DMS153 (cell line): ENCODE results near the gene CLDN9.
A peak's percentile ranks its signal among the peaks of the same experiment; 100 is the strongest.

Source experiments
- DNase-seq: peaks from one replicate; lab custom pipeline; 2025; lab: John Stamatoyannopoulos, UW

Gene CLDN9

DNA sequence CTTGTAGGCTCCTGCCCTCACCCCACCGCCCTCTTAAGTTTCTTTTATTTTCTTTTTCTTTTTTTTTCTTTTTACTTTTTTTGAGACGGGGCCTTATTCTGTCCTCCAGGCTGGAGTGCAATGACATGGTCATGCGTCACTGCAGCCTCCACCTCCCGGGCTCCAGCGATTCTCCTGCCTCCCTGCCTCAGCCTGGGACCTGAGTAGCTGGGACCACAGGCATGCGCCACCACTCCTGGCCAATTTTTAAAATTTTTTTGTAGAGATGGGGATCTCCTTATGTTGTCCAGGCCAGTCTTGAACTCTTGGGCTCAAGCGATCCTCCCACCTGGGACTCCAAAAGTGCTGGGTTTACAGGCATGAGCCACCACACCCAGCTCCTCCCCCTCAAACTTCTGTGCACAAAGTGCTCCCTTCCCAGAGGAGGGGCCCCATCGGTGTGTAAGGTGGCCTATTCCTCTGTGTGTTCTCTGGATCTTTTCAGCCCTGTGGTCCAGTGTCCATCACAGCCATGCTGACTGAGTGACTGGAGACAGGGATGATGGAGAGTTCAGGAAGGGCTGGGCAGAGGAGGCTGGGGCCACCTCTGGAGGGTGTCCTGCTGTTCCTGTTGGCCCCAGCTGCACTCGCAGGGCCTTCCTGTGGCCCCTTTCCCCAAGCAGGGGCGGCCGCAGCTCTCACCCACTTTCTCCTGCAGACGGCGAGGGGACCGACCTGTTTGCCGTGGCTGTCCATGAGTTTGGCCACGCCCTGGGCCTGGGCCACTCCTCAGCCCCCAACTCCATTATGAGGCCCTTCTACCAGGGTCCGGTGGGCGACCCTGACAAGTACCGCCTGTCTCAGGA, 43.8 kb downstream of the CLDN9 start:
- no peak for DNase-seq

- no peak for DNase-seq
These were observed 44.7 kb downstream of the CLDN9 start for GRCh38 chr16:3057181-3058138.

DNA sequence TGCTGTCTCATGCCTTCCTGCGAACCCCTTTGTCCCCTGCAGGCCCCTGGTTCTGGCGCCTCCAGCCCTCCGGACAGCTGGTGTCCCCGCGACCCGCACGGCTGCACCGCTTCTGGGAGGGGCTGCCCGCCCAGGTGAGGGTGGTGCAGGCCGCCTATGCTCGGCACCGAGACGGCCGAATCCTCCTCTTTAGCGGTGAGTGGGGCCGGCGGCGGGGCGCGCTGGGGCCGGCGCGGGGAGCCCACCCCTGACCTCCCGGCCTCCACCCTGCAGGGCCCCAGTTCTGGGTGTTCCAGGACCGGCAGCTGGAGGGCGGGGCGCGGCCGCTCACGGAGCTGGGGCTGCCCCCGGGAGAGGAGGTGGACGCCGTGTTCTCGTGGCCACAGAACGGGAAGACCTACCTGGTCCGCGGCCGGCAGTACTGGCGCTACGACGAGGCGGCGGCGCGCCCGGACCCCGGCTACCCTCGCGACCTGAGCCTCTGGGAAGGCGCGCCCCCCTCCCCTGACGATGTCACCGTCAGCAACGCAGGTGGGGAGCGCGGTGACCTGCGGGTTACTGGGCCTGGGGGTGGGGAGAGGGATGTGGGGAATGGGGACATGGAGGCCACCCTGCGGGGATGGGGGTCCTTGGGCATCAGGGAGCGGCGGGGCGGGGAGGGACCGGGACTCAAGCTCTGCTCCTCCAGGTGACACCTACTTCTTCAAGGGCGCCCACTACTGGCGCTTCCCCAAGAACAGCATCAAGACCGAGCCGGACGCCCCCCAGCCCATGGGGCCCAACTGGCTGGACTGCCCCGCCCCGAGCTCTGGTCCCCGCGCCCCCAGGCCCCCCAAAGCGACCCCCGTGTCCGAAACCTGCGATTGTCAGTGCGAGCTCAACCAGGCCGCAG, 45.7 kb downstream of the CLDN9 start:
- peak; percentile 8 for DNase-seq

- DNase-seq: peak; percentile 33
These were observed 46.5 kb downstream of the CLDN9 start for GRCh38 chr16:3059041-3059722.

DNA sequence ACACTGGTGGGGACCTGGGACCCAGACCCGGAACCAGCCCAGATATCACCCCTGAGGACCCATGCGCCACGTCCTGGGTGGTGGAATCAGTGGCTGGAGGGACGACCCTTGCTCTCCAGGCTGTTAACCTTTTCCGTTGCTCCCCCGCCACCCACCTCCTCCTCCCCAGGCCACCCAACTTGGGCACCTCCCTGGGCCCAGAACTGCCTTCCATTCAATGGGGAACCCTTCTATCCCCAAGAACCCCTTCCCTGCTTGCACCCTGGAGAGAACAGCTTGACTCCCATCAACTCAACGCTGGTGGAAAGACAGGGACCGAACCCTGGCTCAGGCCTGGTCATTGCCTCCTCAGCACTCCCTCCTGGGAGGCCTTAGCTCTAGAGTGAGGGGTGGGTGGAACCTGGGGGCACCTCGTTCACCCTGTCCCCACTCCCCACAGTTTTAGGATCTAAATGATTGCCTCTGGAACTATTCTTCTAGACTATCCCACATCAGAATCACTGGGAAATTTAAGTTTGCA, 47.1 kb downstream of the CLDN9 start:
- DNase-seq: no peak

DNA sequence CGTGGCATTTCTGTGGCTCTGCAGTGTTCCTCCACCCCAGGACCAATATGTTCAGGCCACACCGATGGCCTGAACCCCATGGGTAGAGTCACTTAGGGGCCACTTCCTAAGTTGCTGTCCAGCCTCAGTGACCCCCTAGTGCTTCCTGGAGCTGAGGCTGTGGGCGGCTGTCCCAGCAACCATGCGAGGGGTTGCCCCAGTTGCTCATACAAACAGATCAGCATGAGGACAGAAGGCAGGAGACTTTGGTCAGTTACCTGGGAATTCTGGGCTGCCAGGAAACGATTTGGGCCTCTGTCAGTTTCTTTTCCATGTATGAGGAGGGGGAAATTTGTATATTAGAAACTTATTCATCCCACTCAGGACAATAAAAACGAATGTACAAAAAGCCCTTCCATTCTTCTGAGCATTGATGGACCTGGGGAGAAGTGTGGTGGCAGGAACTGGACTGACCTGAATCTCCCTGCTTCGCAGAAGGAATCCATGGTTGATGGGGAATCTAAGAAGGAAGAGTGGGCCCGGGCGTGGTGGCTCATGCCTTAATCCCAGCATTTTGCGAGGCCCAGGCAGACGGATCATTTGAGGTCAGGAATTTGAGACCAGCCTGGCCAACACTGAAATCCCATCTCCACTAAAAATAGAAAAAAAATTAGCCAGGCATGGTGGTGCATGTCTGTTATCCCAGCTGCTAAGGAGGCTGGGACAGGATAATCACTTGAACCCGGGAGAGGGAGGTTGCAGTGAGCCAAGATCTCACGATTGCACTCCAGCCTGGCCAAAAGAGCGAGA, 47.8 kb downstream of the CLDN9 start:
- no peak for DNase-seq

GRCh38 chr16:3062553-3062952, 49.8 kb downstream of the CLDN9 start:
- DNase-seq: no peak

GRCh38 chr16:3063625-3064386, 51.1 kb downstream of the CLDN9 start:
- DNase-seq: no peak
